GM21390 (cell line): ENCODE data around the gene ERBB4.

Experiments used
- ATAC-seq: cut with Tn5 transposase; IDR thresholded peaks from one replicate; pipeline ENCODE4 v1.9.1; 2021; ENCODE audit not compliant: unreplicated experiment

Gene ERBB4

GRCh38 chr2:211948932-211949331 is 589.7 kb downstream of the ERBB4 start:
- ATAC-seq, result no peak

GRCh38 chr2:211946960-211947359 is 591.6 kb downstream of the ERBB4 start:
- ATAC-seq, result peak; percentile 47

GRCh38 chr2:211944572-211944971 is 594.0 kb downstream of the ERBB4 start:
- peak; percentile 74 for ATAC-seq

- ATAC-seq, result no peak
These were observed 596.4 kb downstream of the ERBB4 start for GRCh38 chr2:211942153-211942552.

- ATAC-seq, result no peak
These were observed 597.3 kb downstream of the ERBB4 start for GRCh38 chr2:211941216-211941747.

GRCh38 chr2:211939177-211939576 is 599.4 kb downstream of the ERBB4 start:
- no peak for ATAC-seq

GRCh38 chr2:211934811-211935210 is 603.8 kb downstream of the ERBB4 start:
- no peak for ATAC-seq

GRCh38 chr2:211931314-211931713 is 607.3 kb downstream of the ERBB4 start:
- no peak for ATAC-seq

- peak; percentile 94 for ATAC-seq
These were observed 608.3 kb downstream of the ERBB4 start for GRCh38 chr2:211930331-211930730.

- ATAC-seq, result no peak
These were observed 610.4 kb downstream of the ERBB4 start for GRCh38 chr2:211928201-211928600.

GRCh38 chr2:211923019-211923418 is 615.6 kb downstream of the ERBB4 start:
- no peak for ATAC-seq

- ATAC-seq, result no peak
These were observed 634.6 kb downstream of the ERBB4 start for GRCh38 chr2:211903961-211904360.

- no peak for ATAC-seq
These were observed 637.3 kb downstream of the ERBB4 start for GRCh38 chr2:211901226-211901846.

GRCh38 chr2:211900518-211900917 is 638.1 kb downstream of the ERBB4 start:
- ATAC-seq, result no peak

GRCh38 chr2:211900000-211900399 is 638.6 kb downstream of the ERBB4 start:
- ATAC-seq, result no peak

GRCh38 chr2:211898702-211899101 is 639.9 kb downstream of the ERBB4 start:
- no peak for ATAC-seq

GRCh38 chr2:211881449-211881848 is 657.2 kb downstream of the ERBB4 start:
- no peak for ATAC-seq

- no peak for ATAC-seq
These were observed 659.3 kb downstream of the ERBB4 start for GRCh38 chr2:211879323-211879722.

- ATAC-seq, result no peak
These were observed 661.5 kb downstream of the ERBB4 start for GRCh38 chr2:211877061-211877460.

GRCh38 chr2:211875488-211875887 is 663.1 kb downstream of the ERBB4 start:
- no peak for ATAC-seq

- ATAC-seq, result no peak
These were observed 669.5 kb downstream of the ERBB4 start for GRCh38 chr2:211868996-211869533.

- peak; percentile 87 for ATAC-seq
These were observed 670.7 kb downstream of the ERBB4 start for GRCh38 chr2:211867845-211868451.
